Measurements from ENCODE around the gene SNX30. TPM values are rescaled to one million over a fixed set of nuclear protein-coding genes. Genes with fewer than 3 reads are reported as not detected.

Gene SNX30
- total and polyA plus RNA-seq, 2 donors (not counting 1 experiment from before 2014, with no cell fraction given), result 3.8 to 20.6 TPM

GRCh38 chr9:112757940-112758339, 7.4 kb downstream of the SNX30 start:
- DNase-seq (no peak), ATAC-seq (ENCODE audit: low read depth) (no peak)
- Histone ChIP-seq H2AFZ (ENCODE audit: insufficient read depth, low read depth, low read length, poor library complexity, severe bottlenecking) (no peak overlapping the region), H3K27me3 (replicated peaks in 1 of 4; ENCODE audit: control extremely low read depth in 1 of 4, control insufficient read depth in 3 of 4, insufficient read depth in 4 of 4, low read length in 3 of 4) (no peaks in the 10 kb centered on the region), H3K4me1 (ENCODE audit: control insufficient read depth in 2 of 2, insufficient read depth in 2 of 2, low read length in 2 of 2) (peaks cover 25 to 30% of the 10 kb centered on the region in 2 donors), H3K36me3 (replicated peaks in 1 of 2; ENCODE audit: control extremely low read depth in 1 of 2, control insufficient read depth in 1 of 2, extremely low read depth in 1 of 2, insufficient read depth in 2 of 2, low read length in 1 of 2) (no peaks in the 10 kb centered on the region), H4K20me1 (ENCODE audit: control insufficient read depth, insufficient read depth, low read length, poor library complexity, severe bottlenecking) (peaks cover 26% of the 10 kb centered on the region), H3K4me3 (ENCODE audit: control extremely low read depth in 1 of 5, extremely low read depth in 1 of 5, insufficient read depth in 1 of 5, low read depth in 2 of 5, low read length in 4 of 5) (no peak overlapping the region), H3K27ac (ENCODE audit: low read length in 2 of 2) (no peak overlapping the region), H3K4me2 (replicated peaks; ENCODE audit: low read depth, low read length, poor library complexity, severe bottlenecking) (no peak overlapping the region), H3K9me3 (ENCODE audit: control extremely low read depth in 1 of 3, control insufficient read depth in 2 of 3, insufficient read depth in 1 of 3, low read length in 2 of 3) (no peaks in the 10 kb centered on the region), H3K9ac (ENCODE audit: low read length) (no peak overlapping the region), H3K79me2 (ENCODE audit: control insufficient read depth, insufficient read depth, low read length) (peaks cover 90% of the 10 kb centered on the region)
- Mint-ChIP-seq H3K9me3 (ENCODE audit: insufficient read depth) (no peaks in the 10 kb centered on the region), H3K4me1 (peaks cover 66% of the 10 kb centered on the region), H3K4me3 (no peak overlapping the region), H3K27ac (no peak overlapping the region), H3K27me3 (no peaks in the 10 kb centered on the region)
- 93% methylated on average over 2 of the region's 2 CpGs for WGBS (ENCODE audit: insufficient coverage)
- TF ChIP-seq EZH2 (IDR thresholded peaks at IDR 0.05; ENCODE audit: borderline replicate concordance, insufficient read depth, low read depth, low read length, poor library complexity, severe bottlenecking), result no peak
- no peak for TF ChIP-seq CTCF (IDR thresholded peaks at IDR 0.05)
- CTCF ChIA-PET, result interaction anchor here (0.5 kb wide), 1 partner anchor 672 kb away, joined by 3 read pairs; no protein-coding TSS in a partner anchor
- intact Hi-C loops (cut with micrococcal nuclease), result loop anchor here (2.0 kb wide), 1 partner anchor 31 kb away; no protein-coding TSS in a partner anchor
- POLR2A ChIA-PET, result no interaction called here

- DNase-seq, result no peak
- CTCF ChIA-PET, result interaction anchor here (0.8 kb wide), 1 partner anchor 32 kb away, joined by 3 read pairs; no protein-coding TSS in a partner anchor
- H2AFZ ChIP-seq (ENCODE audit: insufficient read depth, low read depth, low read length, poor library complexity, severe bottlenecking), result no peak overlapping the region
- no peak overlapping the region for H3K9ac ChIP-seq (ENCODE audit: low read length)
- peaks cover 0 to 3% of the 10 kb centered on the region in 2 experiments for H3K36me3 ChIP-seq (replicated peaks in 1 of 2; ENCODE audit: control extremely low read depth in 1 of 2, control insufficient read depth in 1 of 2, extremely low read depth in 1 of 2, insufficient read depth in 2 of 2, low read length in 1 of 2)
- H3K4me1 Mint-ChIP-seq, result peaks cover 56% of the 10 kb centered on the region
- H3K27ac Mint-ChIP-seq, result no peak overlapping the region
- 96% methylated on average over 8 of the region's 8 CpGs for WGBS (ENCODE audit: insufficient coverage)
- no peaks in the 10 kb centered on the region for H3K27me3 Mint-ChIP-seq
- no peak for ATAC-seq (ENCODE audit: low read depth)
- intact Hi-C loops (cut with micrococcal nuclease), result no loop called here
- H3K9me3 Mint-ChIP-seq (ENCODE audit: insufficient read depth), result no peaks in the 10 kb centered on the region
- H3K9me3 ChIP-seq (ENCODE audit: control extremely low read depth in 1 of 3, control insufficient read depth in 2 of 3, insufficient read depth in 1 of 3, low read length in 2 of 3), result peaks cover 0 to 2% (median 0%) of the 10 kb centered on the region in 3 donors
- H3K4me2 ChIP-seq (replicated peaks; ENCODE audit: low read depth, low read length, poor library complexity, severe bottlenecking), result no peak overlapping the region
- TF ChIP-seq EZH2 (IDR thresholded peaks at IDR 0.05; ENCODE audit: borderline replicate concordance, insufficient read depth, low read depth, low read length, poor library complexity, severe bottlenecking) (no peak), CTCF (IDR thresholded peaks at IDR 0.05) (no peak)
- H4K20me1 ChIP-seq (ENCODE audit: control insufficient read depth, insufficient read depth, low read length, poor library complexity, severe bottlenecking), result peaks cover 26% of the 10 kb centered on the region
- H3K4me3 Mint-ChIP-seq, result no peak overlapping the region
- H3K4me1 ChIP-seq (ENCODE audit: control insufficient read depth in 2 of 2, insufficient read depth in 2 of 2, low read length in 2 of 2), result peaks cover 15 to 16% of the 10 kb centered on the region in 2 donors
- H3K27me3 ChIP-seq (replicated peaks in 1 of 4; ENCODE audit: control extremely low read depth in 1 of 4, control insufficient read depth in 3 of 4, insufficient read depth in 4 of 4, low read length in 3 of 4), result no peaks in the 10 kb centered on the region
- H3K79me2 ChIP-seq (ENCODE audit: control insufficient read depth, insufficient read depth, low read length), result peaks cover 85% of the 10 kb centered on the region
- no peak overlapping the region for H3K27ac ChIP-seq (ENCODE audit: low read length in 2 of 2)
- H3K4me3 ChIP-seq (ENCODE audit: control extremely low read depth in 1 of 5, extremely low read depth in 1 of 5, insufficient read depth in 1 of 5, low read depth in 2 of 5, low read length in 4 of 5), result no peak overlapping the region
- POLR2A ChIA-PET, result no interaction called here
These were observed 10.3 kb downstream of the SNX30 start for GRCh38 chr9:112760821-112761220.

All from B cell (primary cell).